HG03571 (cell line): ENCODE results near the gene MTHFD1L.
"Not testable (repeated sequence)": the region's sequence is repeated elsewhere in the genome, so short reads cannot be mapped to it uniquely, and the experiment has no call there.

Experiments used
- ATAC-seq: cut with Tn5 transposase; IDR thresholded peaks from one replicate; pipeline ENCODE4 v1.9.1; 2021; ENCODE audit not compliant: unreplicated experiment

Gene MTHFD1L

GRCh38 chr6:151012321-151013294 lies 147.1 kb downstream of the MTHFD1L start:
- ATAC-seq: no peak

- ATAC-seq: no peak
These were observed 149.1 kb downstream of the MTHFD1L start for GRCh38 chr6:151014404-151015100.

GRCh38 chr6:151015101-151015700 lies 149.7 kb downstream of the MTHFD1L start:
- ATAC-seq: no peak

- ATAC-seq: no peak
These were observed 150.6 kb downstream of the MTHFD1L start for GRCh38 chr6:151016107-151016506.

GRCh38 chr6:151018046-151018445 lies 152.5 kb downstream of the MTHFD1L start:
- ATAC-seq: no peak

GRCh38 chr6:151018911-151019782 lies 153.6 kb downstream of the MTHFD1L start:
- ATAC-seq: no peak

GRCh38 chr6:151021896-151022295 lies 156.4 kb downstream of the MTHFD1L start:
- no peak for ATAC-seq

- ATAC-seq: no peak
These were observed 157.0 kb downstream of the MTHFD1L start for GRCh38 chr6:151022492-151022891.

GRCh38 chr6:151023342-151023741 lies 157.8 kb downstream of the MTHFD1L start:
- no peak for ATAC-seq

GRCh38 chr6:151024597-151024996 lies 159.1 kb downstream of the MTHFD1L start:
- no peak for ATAC-seq

- ATAC-seq: no peak
These were observed 159.6 kb downstream of the MTHFD1L start for GRCh38 chr6:151025076-151025475.

- no peak for ATAC-seq
These were observed 160.7 kb downstream of the MTHFD1L start for GRCh38 chr6:151026041-151026663.

GRCh38 chr6:151027295-151027747 lies 161.8 kb downstream of the MTHFD1L start:
- no peak for ATAC-seq

- no peak for ATAC-seq
These were observed 162.7 kb downstream of the MTHFD1L start for GRCh38 chr6:151027936-151028838.

GRCh38 chr6:151029970-151030369 lies 164.5 kb downstream of the MTHFD1L start:
- no peak for ATAC-seq

GRCh38 chr6:151032034-151032433 lies 166.5 kb downstream of the MTHFD1L start:
- ATAC-seq: no peak

GRCh38 chr6:151034825-151035781 lies 169.6 kb downstream of the MTHFD1L start:
- no peak for ATAC-seq

GRCh38 chr6:151036211-151036721 lies 170.8 kb downstream of the MTHFD1L start:
- ATAC-seq: not testable (repeated sequence)
